H9 (cell line): ENCODE measurements around the gene VIPR2. TPM values are rescaled to one million over a fixed set of nuclear protein-coding genes. Genes with fewer than 3 reads are reported as not detected.
A peak's percentile ranks its signal among the peaks of the same experiment; 100 is the strongest.

Experiments
- DNase-seq: peaks from one replicate; pipeline ENCODE4 v3.0.0-alpha.2; 2017
- H2AFZ ChIP-seq: one replicate; pipeline ENCODE4 v1.6.1; 2013; ENCODE audit warnings: mild to moderate bottlenecking, low read length, control low read depth, moderate library complexity
- H2AK5ac ChIP-seq: 2 replicates; pipeline ENCODE4 v1.6.1; 2013; ENCODE audit warnings: low read length, control low read depth, mixed read lengths; ENCODE audit not compliant: insufficient read length
- H2BK120ac ChIP-seq: one replicate; pipeline ENCODE4 v1.6.1; 2013; ENCODE audit warnings: low read depth, mild to moderate bottlenecking, low read length, control low read depth, inconsistent platforms; ENCODE audit not compliant: poor library complexity, severe bottlenecking
- H2BK12ac ChIP-seq: 2 replicates; pipeline ENCODE4 v1.6.1; 2013; ENCODE audit warnings: low read length, control low read depth, mixed read lengths, low read depth; ENCODE audit not compliant: insufficient read length
- H2BK15ac ChIP-seq: 2 replicates; pipeline ENCODE4 v1.6.1; 2013; ENCODE audit warnings: low read depth, low read length, control low read depth
- H2BK20ac ChIP-seq: one replicate; pipeline ENCODE4 v1.6.1; 2013; ENCODE audit warnings: low read depth, mild to moderate bottlenecking, low read length, control low read depth, inconsistent platforms; ENCODE audit not compliant: poor library complexity, severe bottlenecking
- H2BK5ac ChIP-seq: 2 replicates; pipeline ENCODE4 v1.6.1; 2013; ENCODE audit warnings: low read length, control low read depth, mixed read lengths; ENCODE audit not compliant: insufficient read length
- H3K14ac ChIP-seq: 2 replicates; pipeline ENCODE4 v1.6.1; 2013; ENCODE audit warnings: low read length, control low read depth; ENCODE audit not compliant: insufficient read depth
- H3K18ac ChIP-seq: 2 replicates; pipeline ENCODE4 v1.6.1; 2013; ENCODE audit warnings: low read depth, mild to moderate bottlenecking, mixed read lengths, low read length, control low read depth; ENCODE audit not compliant: insufficient read length
- H3K23ac ChIP-seq: 2 replicates; pipeline ENCODE4 v1.6.1; 2013; ENCODE audit warnings: low read length, control low read depth, mixed read lengths, low read depth; ENCODE audit not compliant: insufficient read length
- H3K23me2 ChIP-seq: 2 replicates; pipeline ENCODE4 v1.6.1; 2013; ENCODE audit warnings: low read depth, mild to moderate bottlenecking, mixed read lengths, low read length, control low read depth; ENCODE audit not compliant: insufficient read length, poor library complexity, severe bottlenecking
- H3K27ac ChIP-seq: 2 replicates; pipeline ENCODE4 v1.5.1; 2013; ENCODE audit warnings: low read length, control low read depth, mixed read lengths, low read depth; ENCODE audit not compliant: insufficient read length
- H3K27me3 ChIP-seq: 2 replicates; pipeline ENCODE4 v1.6.1; 2013; ENCODE audit warnings: low read length, control low read depth, inconsistent platforms; ENCODE audit not compliant: insufficient read depth
- H3K4ac ChIP-seq: 2 replicates; pipeline ENCODE4 v1.6.1; 2013; ENCODE audit warnings: low read depth, mild to moderate bottlenecking, control low read depth, inconsistent platforms, low read length, moderate library complexity
- H3K4me1 ChIP-seq: 2 replicates; pipeline ENCODE4 v1.6.1; 2013; ENCODE audit warnings: low read length, control low read depth, inconsistent platforms; ENCODE audit not compliant: insufficient read depth
- H3K4me2 ChIP-seq: 2 replicates; pipeline ENCODE4 v1.6.1; 2013; ENCODE audit warnings: low read length, control low read depth, mixed read lengths; ENCODE audit not compliant: insufficient read length, insufficient read depth
- H3K56ac ChIP-seq: 2 replicates; pipeline ENCODE4 v1.6.1; 2013; ENCODE audit warnings: low read depth, mild to moderate bottlenecking, mixed read lengths, low read length, control low read depth; ENCODE audit not compliant: insufficient read length
- H3K79me1 ChIP-seq: 2 replicates; pipeline ENCODE4 v1.6.1; 2013; ENCODE audit warnings: low read depth, mild to moderate bottlenecking, moderate library complexity, low read length, control low read depth, inconsistent platforms; ENCODE audit not compliant: insufficient read depth, poor library complexity, severe bottlenecking
- H3K79me2 ChIP-seq: 2 replicates; pipeline ENCODE4 v1.6.1; 2013; ENCODE audit warnings: low read length, control low read depth, inconsistent platforms; ENCODE audit not compliant: insufficient read depth
- H3K9ac ChIP-seq: 2 replicates; pipeline ENCODE4 v1.6.1; 2013; ENCODE audit warnings: low read length, control low read depth, mixed read lengths; ENCODE audit not compliant: insufficient read length; ENCODE audit errors: extremely low read depth
- H3K9me3 ChIP-seq: one replicate; pipeline ENCODE4 v1.6.1; 2013; ENCODE audit warnings: low read depth, low read length, inconsistent platforms; ENCODE audit not compliant: control insufficient read depth
- H3T11ph ChIP-seq: one replicate; pipeline ENCODE4 v1.6.1; 2013; ENCODE audit warnings: mild to moderate bottlenecking, low read length, control low read depth, inconsistent platforms
- H4K20me1 ChIP-seq: one replicate; pipeline ENCODE4 v1.6.1; 2013; ENCODE audit not compliant: control insufficient read depth, insufficient read length, insufficient read depth
- H4K5ac ChIP-seq: 2 replicates; pipeline ENCODE4 v1.6.1; 2013; ENCODE audit warnings: low read depth, mild to moderate bottlenecking, mixed read lengths, low read length, control low read depth; ENCODE audit not compliant: insufficient read length
- H4K8ac ChIP-seq: replicated peaks from 2 replicates; pipeline ENCODE4 v1.6.1; 2013; ENCODE audit warnings: low read length, control low read depth, mixed read lengths, low read depth; ENCODE audit not compliant: insufficient read length
- H4K91ac ChIP-seq: 2 replicates; pipeline ENCODE4 v1.6.1; 2013; ENCODE audit warnings: low read depth, mild to moderate bottlenecking, moderate library complexity, mixed read lengths, low read length, control low read depth; ENCODE audit not compliant: insufficient read length
- H3K27ac Mint-ChIP-seq, 3 experiments: 2 replicates in 2 of 3; 3 replicates in 1 of 3; pipeline ENCODE4 v1.8.0; 2020 to 2021; ENCODE audit warnings: mixed read lengths in 3 of 3, mild to moderate bottlenecking in 1 of 3, moderate library complexity in 1 of 3
- H3K27me3 Mint-ChIP-seq: 2 replicates; pipeline ENCODE4 v1.8.0; 2021; ENCODE audit warnings: low read depth, mild to moderate bottlenecking, moderate library complexity, mixed read lengths
- H3K36me3 Mint-ChIP-seq, 3 experiments: 2 replicates in 2 of 3; 3 replicates in 1 of 3; pipeline ENCODE4 v1.8.0; 2020 to 2021; ENCODE audit warnings: low read depth in 3 of 3, mixed read lengths in 3 of 3; ENCODE audit not compliant: insufficient read depth in 1 of 3
- H3K4me1 Mint-ChIP-seq, 2 experiments: 2 replicates each; pipeline ENCODE4 v1.8.0; 2020; ENCODE audit warnings: mixed read lengths in 2 of 2
- H3K4me3 Mint-ChIP-seq, 2 experiments: 2 replicates in 1 of 2; 3 replicates in 1 of 2; pipeline ENCODE4 v1.8.0; 2020 to 2021; ENCODE audit warnings: mild to moderate bottlenecking in 2 of 2, mixed read lengths in 2 of 2, moderate library complexity in 1 of 2
- H3K9me3 Mint-ChIP-seq, 2 experiments: 2 replicates in 1 of 2; 3 replicates in 1 of 2; pipeline ENCODE4 v1.8.0; 2020; ENCODE audit warnings: mild to moderate bottlenecking in 2 of 2, mixed read lengths in 2 of 2, moderate library complexity in 1 of 2
- WGBS: extraction: QIAGEN DNeasy Blood & Tissue Kit; methylation state at CpG from one replicate; pipeline ENCODE4 v1.1.7; 2013; ENCODE audit warnings: missing lambda C conversion rate, low lambda C conversion rate, mixed read lengths; ENCODE audit not compliant: insufficient read length; ENCODE audit errors: extremely low coverage; 5-methylcytosine and 5-hydroxymethylcytosine counted together
- total RNA-seq: library from RNA; stranded (reverse); gene quantifications from 2 replicates; pipeline ENCODE4 v1.2.1, GENCODE V29; 2021
- TF ChIP-seq, protein P1 (sequence below): fragments of 200-600 bp; sonication (generic); conservative IDR thresholded peaks from 3 replicates; pipeline ENCODE4 v1.8.0; 2021; ENCODE audit warnings: antibody characterized with exemption, mild to moderate bottlenecking

Gene VIPR2
- total RNA-seq, 1 experiment from 2014 or later = 1.6 TPM

- Histone ChIP-seq H3K18ac (no peak overlapping the region), H3K27me3 (no peaks in the 10 kb centered on the region), H3K79me2 (no peaks in the 10 kb centered on the region), H2AFZ (no peak overlapping the region), H2AK5ac (no peak overlapping the region), H3K9ac (no peak overlapping the region), H3K9me3 (no peaks in the 10 kb centered on the region), H3K27ac (no peak overlapping the region), H3K4me2 (no peak overlapping the region), H2BK15ac (no peak overlapping the region), H4K20me1 (no peaks in the 10 kb centered on the region), H4K8ac (no peak overlapping the region), H2BK120ac (no peak overlapping the region), H3K4me1 (0 out of 2 replicates have a peak, but pooled peaks cover 2% of the 10 kb centered on the region), H3K14ac (no peak overlapping the region), H3K23me2 (no peaks in the 10 kb centered on the region), H2BK5ac (no peak overlapping the region), H3T11ph (no peak overlapping the region), H3K23ac (no peak overlapping the region), H2BK12ac (no peak overlapping the region), H3K4ac (no peak overlapping the region), H3K79me1 (no peaks in the 10 kb centered on the region), H3K56ac (no peak overlapping the region), H4K91ac (no peak overlapping the region), H2BK20ac (no peak overlapping the region), H4K5ac (no peak overlapping the region)
- no peak overlapping the region; a peak in 1 of 5 replicates for H3K4me3 Mint-ChIP-seq
- no peak for DNase-seq
- H3K9me3 Mint-ChIP-seq = no peaks in the 10 kb centered on the region
- H3K4me1 Mint-ChIP-seq = peaks cover 40 to 57% of the 10 kb centered on the region in 2 experiments
- no peaks in the 10 kb centered on the region for H3K36me3 Mint-ChIP-seq
- WGBS = no CpG with 5 or more reads among the region's 7 CpGs
- peak overlapping the region in 1 of 3 experiments; percentile 87; a peak in 3 of 7 replicates for H3K27ac Mint-ChIP-seq
- H3K27me3 Mint-ChIP-seq = peaks cover 6% of the 10 kb centered on the region
- TF ChIP-seq, protein P1, sequence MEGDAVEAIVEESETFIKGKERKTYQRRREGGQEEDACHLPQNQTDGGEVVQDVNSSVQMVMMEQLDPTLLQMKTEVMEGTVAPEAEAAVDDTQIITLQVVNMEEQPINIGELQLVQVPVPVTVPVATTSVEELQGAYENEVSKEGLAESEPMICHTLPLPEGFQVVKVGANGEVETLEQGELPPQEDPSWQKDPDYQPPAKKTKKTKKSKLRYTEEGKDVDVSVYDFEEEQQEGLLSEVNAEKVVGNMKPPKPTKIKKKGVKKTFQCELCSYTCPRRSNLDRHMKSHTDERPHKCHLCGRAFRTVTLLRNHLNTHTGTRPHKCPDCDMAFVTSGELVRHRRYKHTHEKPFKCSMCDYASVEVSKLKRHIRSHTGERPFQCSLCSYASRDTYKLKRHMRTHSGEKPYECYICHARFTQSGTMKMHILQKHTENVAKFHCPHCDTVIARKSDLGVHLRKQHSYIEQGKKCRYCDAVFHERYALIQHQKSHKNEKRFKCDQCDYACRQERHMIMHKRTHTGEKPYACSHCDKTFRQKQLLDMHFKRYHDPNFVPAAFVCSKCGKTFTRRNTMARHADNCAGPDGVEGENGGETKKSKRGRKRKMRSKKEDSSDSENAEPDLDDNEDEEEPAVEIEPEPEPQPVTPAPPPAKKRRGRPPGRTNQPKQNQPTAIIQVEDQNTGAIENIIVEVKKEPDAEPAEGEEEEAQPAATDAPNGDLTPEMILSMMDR = no peak
Observed at GRCh38 chr7:159114096-159114495, 30.6 kb downstream of the VIPR2 start.
